ENCODE measurements around the gene ITPK1. TPM values are rescaled to one million over a fixed set of nuclear protein-coding genes. Genes with fewer than 3 reads are reported as not detected.
A peak's percentile ranks its signal among the peaks of the same experiment; 100 is the strongest.

Gene ITPK1
- polyA plus RNA-seq, 2 of the 4 experiments (the other 2 are of a cell fraction), result 46.2 to 47.0 TPM

GRCh38 chr14:92954933-92955332, 160.8 kb downstream of the ITPK1 start:
- no peak for ATAC-seq

GRCh38 chr14:92953526-92953925, 162.2 kb downstream of the ITPK1 start:
- no peak for ATAC-seq
- 96% methylated on average over 6 of the region's 6 CpGs for WGBS (ENCODE audit: missing lambda C conversion rate)
- H3K4me2 ChIP-seq, result no peak overlapping the region
- DNase-seq (ENCODE audit: low read depth in 1 of 2, low spot score in 1 of 2), result no peak
- FAIRE-seq, result no peak
- H3K27ac ChIP-seq, result no peak overlapping the region
- TF ChIP-seq HEYL (CRISPR knock-in tag; IDR thresholded peaks at IDR 0.05) (no peak), RFX5 (IDR thresholded peaks at IDR 0.05) (no peak), CHD4 (IDR thresholded peaks at IDR 0.05; ENCODE audit: borderline replicate concordance) (no peak), E2F6 (IDR thresholded peaks at IDR 0.05; ENCODE audit: borderline replicate concordance, low read depth) (no peak), GATA3 (IDR thresholded peaks at IDR 0.05; ENCODE audit: borderline replicate concordance) (no peak)
- H3K4me1 ChIP-seq, result peaks cover 7% of the 10 kb centered on the region
- ChIA-PET CTCF (interaction anchor here (0.7 to 7.0 kb wide), 18 partner anchors 9 to 208 kb away, joined by 3 to 96 read pairs (median 7); partner anchors contain the start of gene ITPK1), POLR2A (no interaction called here)
- H3K4me3 ChIP-seq, result no peak overlapping the region
- H3K9me3 ChIP-seq, result no peaks in the 10 kb centered on the region

More at GRCh38 chr14:92954933-92955332, 160.8 kb downstream of the ITPK1 start:
- Histone ChIP-seq H3K4me1 (peaks cover 7% of the 10 kb centered on the region), H3K4me3 (no peak overlapping the region), H3K4me2 (no peak overlapping the region), H3K27ac (no peak overlapping the region), H3K9me3 (no peaks in the 10 kb centered on the region)
- 98% methylated on average over 5 of the region's 5 CpGs for WGBS (ENCODE audit: missing lambda C conversion rate)
- TF ChIP-seq JUNB (IDR thresholded peaks at IDR 0.05) (no peak), BHLHE40 (IDR thresholded peaks at IDR 0.05; ENCODE audit: low read depth, low read length) (no peak), MYC (IDR thresholded peaks at IDR 0.05; ENCODE audit: borderline replicate concordance, low read length) (no peak), TP53 (CRISPR knock-in tag; IDR thresholded peaks at IDR 0.05) (no peak), ATOH8 (CRISPR knock-in tag; IDR thresholded peaks at IDR 0.05; ENCODE audit: low read depth) (no peak)
- ChIA-PET POLR2A (no interaction called here), CTCF (interaction anchor here (0.7 to 7.0 kb wide), 10 partner anchors 10 to 264 kb away, joined by 3 to 96 read pairs (median 7); partner anchors contain the start of gene ITPK1)
- no peak for FAIRE-seq
- no peak for DNase-seq (ENCODE audit: low read depth in 1 of 2, low spot score in 1 of 2)

- POLR2A ChIA-PET, result interaction anchor here (1.1 kb wide), 1 partner anchor 163 kb away, joined by 4 read pairs; the partner anchor contains the start of gene ITPK1
- peaks cover 7% of the 10 kb centered on the region for H3K4me1 ChIP-seq
- CTCF ChIA-PET, result interaction anchor here (0.6 to 7.0 kb wide), 58 partner anchors 9 to 525 kb away, joined by 3 to 96 read pairs (median 5); partner anchors contain the start of genes GON7, ITPK1 and UBR7
- no peak for TF ChIP-seq ESRRA (IDR thresholded peaks at IDR 0.05; ENCODE audit: borderline replicate concordance, low read length)
- TF ChIP-seq ZC3H11A (IDR thresholded peaks at IDR 0.05), result no peak
- no peak for TF ChIP-seq CEBPB (IDR thresholded peaks at IDR 0.05)
- no peak for TF ChIP-seq ZSCAN20 (CRISPR knock-in tag; IDR thresholded peaks at IDR 0.05)
- TF ChIP-seq BCL3 (IDR thresholded peaks at IDR 0.05), result no peak
- no peak for TF ChIP-seq EHMT2 (IDR thresholded peaks at IDR 0.05; ENCODE audit: low read depth)
- TF ChIP-seq MAX (IDR thresholded peaks at IDR 0.05), result no peak
- TF ChIP-seq NFE2L2 (conservative IDR thresholded peaks at IDR 0.05; ENCODE audit: low read length), result no peak
- no peak for TF ChIP-seq USF2 (IDR thresholded peaks at IDR 0.05)
- TF ChIP-seq HOXB13 (CRISPR knock-in tag; IDR thresholded peaks at IDR 0.05; ENCODE audit: low read depth), result no peak
- TF ChIP-seq HEYL (CRISPR knock-in tag; IDR thresholded peaks at IDR 0.05), result no peak
- TF ChIP-seq RNF2 (IDR thresholded peaks at IDR 0.05; ENCODE audit: borderline replicate concordance, low read depth), result no peak
- no peak for TF ChIP-seq ZFP36 (IDR thresholded peaks at IDR 0.05; ENCODE audit: borderline replicate concordance, partially characterized antibody)
- no peak for TF ChIP-seq POLR2AphosphoS2 (conservative IDR thresholded peaks at IDR 0.05; ENCODE audit: low read length)
- no peak for TF ChIP-seq MYC (IDR thresholded peaks at IDR 0.05; ENCODE audit: borderline replicate concordance, low read length)
- TF ChIP-seq CHD4 (IDR thresholded peaks at IDR 0.05; ENCODE audit: borderline replicate concordance), result no peak
- no peak for TF ChIP-seq RFX5 (IDR thresholded peaks at IDR 0.05)
- TF ChIP-seq GATA3 (IDR thresholded peaks at IDR 0.05; ENCODE audit: borderline replicate concordance), result no peak
- no peak for TF ChIP-seq HMGXB4 (CRISPR knock-in tag; IDR thresholded peaks at IDR 0.05; ENCODE audit: borderline replicate concordance)
- H3K4me2 ChIP-seq, result no peak overlapping the region
- H3K4me3 ChIP-seq, result no peak overlapping the region
- ATAC-seq (peak in 1 of 2 experiments; percentile 6; a peak in 1 of 6 replicates), DNase-seq (ENCODE audit: low read depth in 1 of 2, low spot score in 1 of 2) (no peak), FAIRE-seq (no peak)
- WGBS (ENCODE audit: missing lambda C conversion rate), result 91% methylated on average over 32 of the region's 32 CpGs
- H3K27ac ChIP-seq, result peak overlapping the region; percentile 61 to 64; a peak in 4 of 6 replicates
- H3K9me3 ChIP-seq, result no peaks in the 10 kb centered on the region
Measured at GRCh38 chr14:92952481-92953298, 163.0 kb downstream of the ITPK1 start.
